GM20000 (cell line): Measurements from ENCODE around the gene STX17.
"Not testable (repeated sequence)": the region's sequence is repeated elsewhere in the genome, so short reads cannot be mapped to it uniquely, and the experiment has no call there.

ENCODE experiments used
- DNase-seq: peaks from one replicate; pipeline ENCODE4 v3.0.0; 2012; ENCODE audit warnings: low spot score
- TF ChIP-seq, protein P1 (sequence below): IDR thresholded peaks from 2 replicates; pipeline ENCODE4 v1.5.1; 2012; ENCODE audit warnings: mild to moderate bottlenecking, control low read depth; ENCODE audit errors: extremely low read depth, missing control alignments

STX17 gene

DNA sequence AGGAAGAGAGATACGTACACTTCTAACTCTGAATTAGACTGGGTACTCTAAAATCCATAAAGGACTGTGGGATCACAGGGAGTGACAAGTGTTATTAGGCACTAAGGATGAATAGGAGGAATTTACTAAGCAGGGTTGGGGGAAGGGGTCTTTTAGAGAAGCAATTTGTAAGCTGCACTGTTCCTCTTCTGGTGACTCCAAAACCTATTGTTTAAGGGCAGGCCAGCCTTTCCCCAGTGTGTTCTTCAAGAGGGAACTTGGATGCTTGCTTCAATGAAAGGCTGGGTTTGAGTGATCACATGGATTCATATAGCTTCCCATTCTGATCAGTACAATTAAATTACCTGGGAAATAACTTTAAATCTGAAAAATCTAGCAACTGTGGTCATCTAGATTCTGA lies 71.8 kb downstream of the STX17 start:
- DNase-seq, result no peak
- TF ChIP-seq, protein P1, sequence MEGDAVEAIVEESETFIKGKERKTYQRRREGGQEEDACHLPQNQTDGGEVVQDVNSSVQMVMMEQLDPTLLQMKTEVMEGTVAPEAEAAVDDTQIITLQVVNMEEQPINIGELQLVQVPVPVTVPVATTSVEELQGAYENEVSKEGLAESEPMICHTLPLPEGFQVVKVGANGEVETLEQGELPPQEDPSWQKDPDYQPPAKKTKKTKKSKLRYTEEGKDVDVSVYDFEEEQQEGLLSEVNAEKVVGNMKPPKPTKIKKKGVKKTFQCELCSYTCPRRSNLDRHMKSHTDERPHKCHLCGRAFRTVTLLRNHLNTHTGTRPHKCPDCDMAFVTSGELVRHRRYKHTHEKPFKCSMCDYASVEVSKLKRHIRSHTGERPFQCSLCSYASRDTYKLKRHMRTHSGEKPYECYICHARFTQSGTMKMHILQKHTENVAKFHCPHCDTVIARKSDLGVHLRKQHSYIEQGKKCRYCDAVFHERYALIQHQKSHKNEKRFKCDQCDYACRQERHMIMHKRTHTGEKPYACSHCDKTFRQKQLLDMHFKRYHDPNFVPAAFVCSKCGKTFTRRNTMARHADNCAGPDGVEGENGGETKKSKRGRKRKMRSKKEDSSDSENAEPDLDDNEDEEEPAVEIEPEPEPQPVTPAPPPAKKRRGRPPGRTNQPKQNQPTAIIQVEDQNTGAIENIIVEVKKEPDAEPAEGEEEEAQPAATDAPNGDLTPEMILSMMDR, result no peak

DNA sequence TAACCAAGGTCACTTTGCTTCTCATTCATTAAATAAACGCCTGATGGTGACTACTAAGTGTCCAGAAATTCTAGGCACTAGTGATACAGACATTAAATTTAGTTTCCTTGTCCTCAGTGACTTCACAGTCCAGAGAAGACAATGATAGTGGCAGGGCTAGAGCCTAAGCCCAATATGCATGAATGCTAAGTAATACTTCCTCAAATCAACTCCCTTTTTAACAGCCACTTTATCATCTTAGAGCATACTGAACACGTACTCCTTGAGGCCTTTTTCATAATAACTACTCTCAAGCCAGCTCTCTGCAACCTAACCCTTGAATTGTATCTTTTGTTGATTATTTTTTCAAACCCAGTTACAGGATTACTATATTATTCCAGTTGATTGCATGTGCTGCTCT lies 74.1 kb downstream of the STX17 start:
- TF ChIP-seq, protein P1, result no peak
- DNase-seq, result no peak

DNA sequence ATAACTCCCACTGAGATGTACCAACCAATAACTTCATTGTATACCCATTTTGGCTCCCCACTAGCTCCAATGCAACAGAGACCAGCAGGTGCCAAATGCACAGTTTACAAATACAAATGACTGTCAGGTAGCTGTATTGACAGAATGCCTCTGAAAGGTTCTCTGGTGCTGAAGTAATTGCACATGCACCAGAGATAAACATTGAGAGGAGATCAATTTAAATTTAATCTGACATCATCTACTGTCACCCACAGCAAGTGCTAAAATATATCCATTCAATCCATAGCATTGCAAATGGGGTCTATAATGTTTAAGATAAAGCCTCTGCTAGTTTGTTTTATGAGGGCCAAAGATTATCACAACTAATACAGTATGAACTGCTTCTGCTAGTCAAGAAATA lies 80.2 kb downstream of the STX17 start:
- TF ChIP-seq, protein P1, result no peak
- no peak for DNase-seq

DNA sequence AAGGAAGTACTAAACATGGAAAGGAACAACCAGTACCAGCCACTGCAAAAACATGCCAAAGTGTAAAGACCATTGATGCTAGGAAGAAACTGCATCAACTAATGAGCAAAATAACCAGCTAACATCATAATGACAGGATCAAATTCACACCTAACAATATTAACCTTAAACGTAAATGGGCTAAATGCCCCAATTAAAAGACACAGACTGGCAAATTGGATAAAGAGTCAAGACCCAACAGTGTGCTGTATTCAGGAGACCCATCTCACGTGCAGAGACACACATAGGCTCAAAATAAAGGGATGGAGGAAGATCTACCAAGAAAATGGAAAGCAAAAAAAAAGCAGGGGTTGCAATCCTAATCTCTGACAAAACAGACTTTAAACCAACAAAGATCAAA lies 84.1 kb downstream of the STX17 start:
- DNase-seq, result not testable (repeated sequence)

DNA sequence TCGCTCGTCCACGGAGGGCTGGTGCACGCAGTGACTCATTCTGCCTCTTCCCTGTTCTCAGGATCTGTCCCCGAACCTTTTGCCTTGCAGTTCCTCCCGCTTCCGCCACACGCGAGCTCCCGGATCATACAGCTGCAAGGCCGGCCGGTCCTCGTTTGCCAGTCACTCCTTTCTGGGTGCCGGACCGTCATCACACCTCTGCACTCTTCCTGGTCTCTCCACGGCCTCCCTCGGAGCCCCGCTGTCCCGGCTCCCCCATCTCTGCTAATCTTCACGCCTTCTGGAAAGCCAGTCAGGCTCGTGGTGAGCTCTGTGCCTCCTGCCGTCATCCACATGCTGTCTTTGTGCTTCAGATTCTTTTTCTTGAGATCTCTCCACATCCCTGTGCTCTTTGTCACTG lies 91.8 kb downstream of the STX17 start:
- no peak for DNase-seq
- TF ChIP-seq, protein P1, result no peak

DNA sequence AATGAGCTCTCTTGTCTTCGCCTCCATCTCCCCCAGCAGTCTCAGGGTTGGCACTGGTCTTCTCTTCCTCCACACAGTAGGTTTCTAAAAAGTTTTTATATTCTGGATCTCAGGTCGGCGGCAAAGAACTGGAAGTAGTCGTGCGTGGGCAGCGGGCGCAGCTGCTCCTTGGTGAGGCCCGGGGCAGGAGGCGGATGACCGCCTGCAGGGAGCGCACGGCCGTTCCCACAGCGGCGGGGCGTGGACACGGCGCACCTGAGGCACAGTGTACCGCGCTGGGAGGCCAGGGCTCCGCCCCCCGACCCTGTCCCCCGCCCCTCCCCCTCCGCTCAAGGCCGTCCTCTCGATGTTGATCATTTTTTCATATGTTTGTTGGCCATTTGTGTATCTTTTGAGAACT lies 92.4 kb downstream of the STX17 start:
- DNase-seq, result no peak
- TF ChIP-seq, protein P1, result no peak

DNA sequence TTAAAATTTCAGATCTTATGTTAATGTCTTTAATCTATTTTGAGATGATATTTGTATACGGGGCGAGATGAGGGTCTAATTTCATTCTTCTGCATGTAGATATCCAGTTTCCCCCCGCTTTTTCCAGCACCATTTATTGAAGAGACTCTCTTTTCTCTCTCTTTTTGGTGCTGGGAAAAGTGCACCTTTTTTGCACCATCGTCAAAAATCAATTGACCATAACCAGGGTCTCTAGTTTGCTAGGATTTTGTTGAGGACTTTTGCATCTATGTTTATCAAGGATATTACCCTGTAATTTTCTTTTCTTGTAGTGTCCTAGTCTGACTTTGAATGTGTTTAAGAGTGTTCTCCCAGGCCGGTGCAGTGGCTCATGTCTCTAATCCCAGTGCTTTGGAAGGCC lies 93.3 kb downstream of the STX17 start:
- TF ChIP-seq, protein P1, result no peak
- no peak for DNase-seq

DNA sequence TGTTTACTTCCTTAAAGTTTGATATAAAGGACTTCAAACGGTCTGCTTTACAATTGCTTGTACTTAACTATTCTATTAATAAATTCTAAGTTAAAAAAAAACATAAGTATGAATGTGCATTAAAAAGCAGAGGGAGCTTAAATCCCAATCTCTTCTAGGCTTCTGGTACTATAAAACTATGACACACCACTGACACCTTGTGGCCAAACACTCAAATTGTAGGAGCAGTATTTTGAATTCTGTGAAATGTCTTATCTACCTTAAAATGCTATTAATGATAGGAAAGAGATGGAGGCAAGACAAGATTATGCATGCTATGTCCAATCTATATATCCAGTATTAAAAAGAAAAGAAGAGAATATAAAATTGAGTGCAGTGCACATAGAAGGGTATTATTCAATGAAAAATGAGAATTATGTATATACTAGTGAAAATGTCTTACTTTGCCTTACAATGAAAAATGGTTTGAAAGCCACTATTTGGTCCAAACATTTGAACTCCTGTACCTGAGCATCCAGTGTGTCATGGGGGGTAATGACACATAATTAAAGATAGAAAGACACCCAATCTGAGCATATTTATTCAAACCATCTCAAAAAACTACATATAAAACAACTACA lies 104.7 kb downstream of the STX17 start:
- TF ChIP-seq, protein P1, result no peak
- peak; percentile 48 for DNase-seq
